Esophagus squamous epithelium (tissue), 4 donors: ENCODE results near the gene ANK2.

Source experiments
- POLR2A ChIP-seq, 4 donors: fragments of 450-650 bp; IDR thresholded peaks; one replicate each; pipeline ENCODE4 v1.6.1; 2017; ENCODE audit warnings: antibody characterized with exemption in 4 of 4, mild to moderate bottlenecking in 4 of 4, moderate library complexity in 3 of 4
- TF ChIP-seq, protein P1 (sequence below), 6 experiments: fragments of 450-650 bp in 4 of 6; fragments of 200-600 bp in 2 of 6; sonication (generic) in 2 of 6; IDR thresholded peaks; one replicate each; pipeline ENCODE4 v1.5.1; 2016 to 2019; ENCODE audit warnings: antibody characterized with exemption in 6 of 6, mild to moderate bottlenecking in 4 of 6, moderate library complexity in 4 of 6

DNA sequence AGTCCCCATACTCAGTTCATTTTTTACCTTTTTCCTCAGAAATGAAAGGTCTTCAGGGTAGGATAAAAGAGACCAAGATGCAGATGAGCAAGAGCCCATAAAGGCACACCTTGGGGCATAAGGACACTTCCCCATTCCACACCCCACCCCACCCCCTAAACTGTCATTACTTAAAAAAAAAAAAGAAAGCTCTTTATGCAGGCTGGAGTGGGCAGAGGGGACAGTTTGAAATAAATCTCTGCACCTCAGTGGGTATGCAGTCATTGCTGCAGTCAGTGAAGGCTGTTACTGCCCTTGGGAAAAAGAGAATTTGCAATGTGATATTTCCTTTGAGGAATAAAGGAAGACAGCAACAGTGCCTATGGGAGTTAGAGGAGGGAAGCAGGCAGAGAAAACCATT, 137.5 kb downstream of the ANK2 start:
- TF ChIP-seq, protein P1, sequence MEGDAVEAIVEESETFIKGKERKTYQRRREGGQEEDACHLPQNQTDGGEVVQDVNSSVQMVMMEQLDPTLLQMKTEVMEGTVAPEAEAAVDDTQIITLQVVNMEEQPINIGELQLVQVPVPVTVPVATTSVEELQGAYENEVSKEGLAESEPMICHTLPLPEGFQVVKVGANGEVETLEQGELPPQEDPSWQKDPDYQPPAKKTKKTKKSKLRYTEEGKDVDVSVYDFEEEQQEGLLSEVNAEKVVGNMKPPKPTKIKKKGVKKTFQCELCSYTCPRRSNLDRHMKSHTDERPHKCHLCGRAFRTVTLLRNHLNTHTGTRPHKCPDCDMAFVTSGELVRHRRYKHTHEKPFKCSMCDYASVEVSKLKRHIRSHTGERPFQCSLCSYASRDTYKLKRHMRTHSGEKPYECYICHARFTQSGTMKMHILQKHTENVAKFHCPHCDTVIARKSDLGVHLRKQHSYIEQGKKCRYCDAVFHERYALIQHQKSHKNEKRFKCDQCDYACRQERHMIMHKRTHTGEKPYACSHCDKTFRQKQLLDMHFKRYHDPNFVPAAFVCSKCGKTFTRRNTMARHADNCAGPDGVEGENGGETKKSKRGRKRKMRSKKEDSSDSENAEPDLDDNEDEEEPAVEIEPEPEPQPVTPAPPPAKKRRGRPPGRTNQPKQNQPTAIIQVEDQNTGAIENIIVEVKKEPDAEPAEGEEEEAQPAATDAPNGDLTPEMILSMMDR (IDR thresholded peaks at IDR 0.05): no peak
- TF ChIP-seq POLR2A (IDR thresholded peaks at IDR 0.05): no peak
